HuH-7 (cell line): ENCODE measurements around the gene PROKR1.
"Not testable (repeated sequence)": the region's sequence is repeated elsewhere in the genome, so short reads cannot be mapped to it uniquely, and the experiment has no call there.

Source experiments
- DNase-seq: peaks from one replicate; pipeline ENCODE4 v3.0.0; 2011; ENCODE audit warnings: low spot score

Gene PROKR1

GRCh38 chr2:68658266-68658665, 14.9 kb downstream of the PROKR1 start:
- DNase-seq = no peak

GRCh38 chr2:68659081-68659480, 15.7 kb downstream of the PROKR1 start:
- no peak for DNase-seq

GRCh38 chr2:68660658-68661057, 17.3 kb downstream of the PROKR1 start:
- DNase-seq = no peak

GRCh38 chr2:68662466-68662865, 19.1 kb downstream of the PROKR1 start:
- DNase-seq = no peak

- no peak for DNase-seq
These were observed 20.2 kb downstream of the PROKR1 start for GRCh38 chr2:68663371-68664156.

- no peak for DNase-seq
These were observed 24.0 kb downstream of the PROKR1 start for GRCh38 chr2:68667371-68667770.

- DNase-seq = no peak
These were observed 26.3 kb downstream of the PROKR1 start for GRCh38 chr2:68669651-68670050.

GRCh38 chr2:68671961-68672360, 28.6 kb downstream of the PROKR1 start:
- DNase-seq = no peak

GRCh38 chr2:68673631-68674030, 30.3 kb downstream of the PROKR1 start:
- no peak for DNase-seq

GRCh38 chr2:68675470-68675869, 32.1 kb downstream of the PROKR1 start:
- no peak for DNase-seq

GRCh38 chr2:68677837-68678236, 34.5 kb downstream of the PROKR1 start:
- DNase-seq = not testable (repeated sequence)

GRCh38 chr2:68679166-68679916, 36.0 kb downstream of the PROKR1 start:
- DNase-seq = not testable (repeated sequence)

GRCh38 chr2:68679917-68680267, 36.5 kb downstream of the PROKR1 start:
- DNase-seq = not testable (repeated sequence)

- no peak for DNase-seq
These were observed 40.8 kb downstream of the PROKR1 start for GRCh38 chr2:68684197-68684596.

- DNase-seq = no peak
These were observed 42.8 kb downstream of the PROKR1 start for GRCh38 chr2:68686178-68686577.

GRCh38 chr2:68687018-68687417, 43.6 kb downstream of the PROKR1 start:
- DNase-seq = no peak

- no peak for DNase-seq
These were observed 46.5 kb downstream of the PROKR1 start for GRCh38 chr2:68689553-68690537.

- DNase-seq = no peak
These were observed 47.5 kb downstream of the PROKR1 start for GRCh38 chr2:68690851-68691250.

GRCh38 chr2:68692511-68692910, 49.1 kb downstream of the PROKR1 start:
- no peak for DNase-seq

GRCh38 chr2:68693951-68694350, 50.6 kb downstream of the PROKR1 start:
- no peak for DNase-seq

- no peak for DNase-seq
These were observed 52.6 kb downstream of the PROKR1 start for GRCh38 chr2:68695971-68696370.

- no peak for DNase-seq
These were observed 53.2 kb downstream of the PROKR1 start for GRCh38 chr2:68696554-68696953.
